CD4-positive, alpha-beta T cell (primary cell): ENCODE measurements around the gene KBTBD12. TPM values are rescaled to one million over a fixed set of nuclear protein-coding genes. Genes with fewer than 3 reads are reported as not detected.

Experiments
- ATAC-seq: fragments of 200-7000 bp; cut with Tn5 transposase; one replicate; pipeline ENCODE4 v1.10.0; 2022; ENCODE audit warnings: mild to moderate bottlenecking; ENCODE audit not compliant: poor library complexity
- CTCF ChIA-PET: fragments of 350-600 bp; sonication (Branson Sonifier 250); formaldehyde crosslinking; loops from one replicate; lab custom pipeline; 2021; ENCODE audit warnings: antibody characterized with exemption, inconsistent platforms; lab: Charles Lee
- POLR2A ChIA-PET: fragments of 350-600 bp; sonication (Branson Sonifier 250); formaldehyde crosslinking; loops from one replicate; lab custom pipeline; 2021; ENCODE audit warnings: antibody characterized with exemption, inconsistent platforms; lab: Charles Lee
- DNase-seq, 14 experiments: peaks; one replicate each; pipeline ENCODE4 v3.0.0-alpha.2; 2013 to 2020; ENCODE audit warnings: mixed read lengths in 2 of 14
- H3K27ac ChIP-seq, 2 donors: one replicate each; pipeline versions ENCODE4 v1.5.1 to v1.7.0; 2013; ENCODE audit warnings: low read length in 2 of 2, low read depth in 1 of 2, mild to moderate bottlenecking in 1 of 2
- H3K27me3 ChIP-seq, 2 experiments: 1 replicate in 1 of 2; 2 replicates in 1 of 2; pipeline versions ENCODE4 v1.6.1 to v1.7.0; 2013; ENCODE audit warnings: low read length in 2 of 2, control low read depth in 1 of 2, mild to moderate bottlenecking in 1 of 2, moderate library complexity in 1 of 2; ENCODE audit not compliant: insufficient read depth in 2 of 2, control insufficient read depth in 1 of 2
- H3K36me3 ChIP-seq: one replicate; pipeline ENCODE4 v1.6.1; 2013; ENCODE audit warnings: low read length, control low read depth; ENCODE audit not compliant: insufficient read depth
- H3K4me1 ChIP-seq: one replicate; pipeline ENCODE4 v1.6.1; 2013; ENCODE audit warnings: low read length, control low read depth; ENCODE audit not compliant: insufficient read depth
- H3K4me3 ChIP-seq: one replicate; pipeline ENCODE4 v1.5.1; 2013; ENCODE audit warnings: mild to moderate bottlenecking, low read length, moderate library complexity
- H3K9me3 ChIP-seq, 2 experiments: 1 replicate in 1 of 2; 2 replicates in 1 of 2; pipeline versions ENCODE4 v1.6.1 to v1.7.0; 2013; ENCODE audit warnings: low read length in 2 of 2, mild to moderate bottlenecking in 2 of 2, control low read depth in 1 of 2, moderate library complexity in 1 of 2; ENCODE audit not compliant: control insufficient read depth in 1 of 2, insufficient read depth in 1 of 2
- H3K27ac Mint-ChIP-seq: one replicate; pipeline ENCODE4 v1.8.0; 2020; ENCODE audit warnings: mixed read lengths
- H3K27me3 Mint-ChIP-seq: one replicate; pipeline ENCODE4 v1.8.0; 2021; ENCODE audit warnings: mixed read lengths
- H3K36me3 Mint-ChIP-seq: one replicate; pipeline ENCODE4 v1.8.0; 2021; ENCODE audit warnings: low read depth, mixed read lengths
- H3K4me1 Mint-ChIP-seq: one replicate; pipeline ENCODE4 v1.8.0; 2021; ENCODE audit warnings: low read depth, mixed read lengths
- H3K4me3 Mint-ChIP-seq: one replicate; pipeline ENCODE4 v1.8.0; 2020; ENCODE audit warnings: mild to moderate bottlenecking, mixed read lengths
- H3K9me3 Mint-ChIP-seq: one replicate; pipeline ENCODE4 v1.8.0; 2020; ENCODE audit warnings: mixed read lengths
- CTCF ChIP-seq: fragments of 200-600 bp; IDR thresholded peaks from one replicate; pipeline ENCODE4 v1.8.0; 2022; ENCODE audit warnings: antibody characterized with exemption, mild to moderate bottlenecking
- intact Hi-C, 2 experiments: fragments of 100-400 bp; cut with DNase I in 1 of 2; cut with micrococcal nuclease in 1 of 2; formaldehyde crosslinking; loops; one replicate each; pipeline versions ENCODE4 v1.15.1 to v1.9.0; 2023 to 2025; cut with DNase I, micrococcal nuclease
- total RNA-seq, 174 experiments: library from RNA in 2 of 174; stranded (reverse) in 2 of 174; gene quantifications; one replicate each; pipeline ENCODE4 v1.2.3 and lab custom pipeline; 2021 to 2026

The KBTBD12 gene
- total RNA-seq, 2 experiments from 2014 or later, result not detected

- no peak for DNase-seq
- Mint-ChIP-seq H3K27me3 (peaks cover 9% of the 10 kb centered on the region), H3K36me3 (no peaks in the 10 kb centered on the region), H3K4me3 (no peak overlapping the region), H3K9me3 (peaks cover 3% of the 10 kb centered on the region), H3K4me1 (no peaks in the 10 kb centered on the region), H3K27ac (no peak overlapping the region)
- no peak for TF ChIP-seq CTCF
- H3K4me1 ChIP-seq, result no peaks in the 10 kb centered on the region
- H3K27ac ChIP-seq, result no peak overlapping the region
- intact Hi-C loops, result no loop called here
- no peaks in the 10 kb centered on the region for H3K36me3 ChIP-seq
- ChIA-PET CTCF (no interaction called here), POLR2A (no interaction called here)
- no peak for ATAC-seq
- no peaks in the 10 kb centered on the region for H3K9me3 ChIP-seq
- H3K27me3 ChIP-seq, result peaks cover 0 to 11% of the 10 kb centered on the region in 2 experiments
- no peak overlapping the region for H3K4me3 ChIP-seq
Observed at GRCh38 chr3:127975153-127976029, 60.4 kb downstream of the KBTBD12 start.

GRCh38 chr3:127978636-127979035, 63.6 kb downstream of the KBTBD12 start:
- H3K27me3 Mint-ChIP-seq, result peaks cover 5% of the 10 kb centered on the region
- TF ChIP-seq CTCF, result no peak
- intact Hi-C loops, result no loop called here
- no peak overlapping the region for H3K4me3 Mint-ChIP-seq
- no peak for ATAC-seq
- CTCF ChIA-PET, result no interaction called here
- Histone ChIP-seq H3K4me1 (no peaks in the 10 kb centered on the region), H3K9me3 (no peaks in the 10 kb centered on the region), H3K4me3 (no peak overlapping the region), H3K27ac (no peak overlapping the region), H3K36me3 (no peaks in the 10 kb centered on the region), H3K27me3 (peaks cover 0 to 11% of the 10 kb centered on the region in 2 experiments)
- H3K4me1 Mint-ChIP-seq, result no peaks in the 10 kb centered on the region
- POLR2A ChIA-PET, result no interaction called here
- no peak for DNase-seq
- peaks cover 3% of the 10 kb centered on the region for H3K9me3 Mint-ChIP-seq
- no peaks in the 10 kb centered on the region for H3K36me3 Mint-ChIP-seq
- H3K27ac Mint-ChIP-seq, result no peak overlapping the region

- Mint-ChIP-seq H3K4me3 (no peak overlapping the region), H3K27ac (no peak overlapping the region), H3K27me3 (peaks cover 5% of the 10 kb centered on the region), H3K4me1 (no peaks in the 10 kb centered on the region), H3K36me3 (no peaks in the 10 kb centered on the region), H3K9me3 (peaks cover 3% of the 10 kb centered on the region)
- no peak for ATAC-seq
- POLR2A ChIA-PET, result no interaction called here
- Histone ChIP-seq H3K27ac (no peak overlapping the region), H3K4me1 (no peaks in the 10 kb centered on the region), H3K36me3 (no peaks in the 10 kb centered on the region), H3K27me3 (peaks cover 0 to 7% of the 10 kb centered on the region in 2 experiments), H3K9me3 (no peaks in the 10 kb centered on the region), H3K4me3 (no peak overlapping the region)
- no peak for TF ChIP-seq CTCF
- no peak for DNase-seq
- intact Hi-C loops, result no loop called here
- CTCF ChIA-PET, result no interaction called here
Observed at GRCh38 chr3:127979473-127979872, 64.4 kb downstream of the KBTBD12 start.
